Measurements from ENCODE around the gene GLG1. TPM values are rescaled to one million over a fixed set of nuclear protein-coding genes. Genes with fewer than 3 reads are reported as not detected.
"Not testable (repeated sequence)": the region's sequence is repeated elsewhere in the genome, so short reads cannot be mapped to it uniquely, and the experiment has no call there.

GLG1 gene
- total and polyA plus RNA-seq, 3 experiments from 2014 or later = 52.3 to 174 (median 56.7) TPM

GRCh38 chr16:74443624-74444346 lies 163.1 kb downstream of the GLG1 start:
- H3K4me3 ChIP-seq (ENCODE audit: low read length); H3K36me3 ChIP-seq (ENCODE audit: insufficient read depth, low read length); DNase-seq; H3K4me1 ChIP-seq (ENCODE audit: insufficient read depth, low read length); CTCF ChIA-PET; H3K27me3 ChIP-seq (ENCODE audit: insufficient read depth, low read length, poor library complexity, severe bottlenecking); H3K27me3 Mint-ChIP-seq; H3K27ac ChIP-seq (ENCODE audit: low read depth, low read length); H3K4me3 Mint-ChIP-seq; H3K9me3 Mint-ChIP-seq; POLR2A ChIA-PET; H3K9me3 ChIP-seq (ENCODE audit: low read length): not testable (repeated sequence)
- Mint-ChIP-seq H3K36me3 (peaks cover 0 to 28% (median 11%) of the 10 kb centered on the region in 3 donors), H3K4me1 (peaks cover 9 to 15% (median 14%) of the 10 kb centered on the region in 3 donors), H3K27ac (peak overlapping the region in 1 of 8 donors; percentile 7)

- Mint-ChIP-seq H3K27me3 (no peaks in the 10 kb centered on the region), H3K36me3 (peaks cover 0 to 10% (median 8%) of the 10 kb centered on the region in 3 donors), H3K27ac (no peak overlapping the region), H3K4me1 (peaks cover 13 to 21% (median 21%) of the 10 kb centered on the region in 3 donors), H3K9me3 (peaks cover 0 to 4% (median 0%) of the 10 kb centered on the region in 5 donors), H3K4me3 (no peak overlapping the region)
- Histone ChIP-seq H3K27ac (ENCODE audit: low read depth, low read length) (no peak overlapping the region), H3K36me3 (ENCODE audit: insufficient read depth, low read length) (no peaks in the 10 kb centered on the region), H3K4me1 (ENCODE audit: insufficient read depth, low read length) (peaks cover 14% of the 10 kb centered on the region), H3K27me3 (ENCODE audit: insufficient read depth, low read length, poor library complexity, severe bottlenecking) (no peaks in the 10 kb centered on the region), H3K9me3 (ENCODE audit: low read length) (no peaks in the 10 kb centered on the region), H3K4me3 (ENCODE audit: low read length) (no peak overlapping the region)
- ChIA-PET POLR2A (no interaction called here), CTCF (no interaction called here)
- no peak for DNase-seq
These were observed 167.2 kb downstream of the GLG1 start for GRCh38 chr16:74439685-74440084.

GRCh38 chr16:74438492-74438979 lies 168.4 kb downstream of the GLG1 start:
- H3K9me3 Mint-ChIP-seq = peaks cover 0 to 4% (median 0%) of the 10 kb centered on the region in 5 donors
- H3K4me3 Mint-ChIP-seq = peak overlapping the region in 6 of 7 donors; percentile 29 to 65 (median 45)
- no peaks in the 10 kb centered on the region for H3K36me3 ChIP-seq (ENCODE audit: insufficient read depth, low read length)
- H3K4me3 ChIP-seq (ENCODE audit: low read length) = no peak overlapping the region
- POLR2A ChIA-PET = no interaction called here
- DNase-seq = no peak
- H3K27me3 Mint-ChIP-seq = no peaks in the 10 kb centered on the region
- peak overlapping the region in 7 of 8 donors; percentile 47 to 93 (median 71) for H3K27ac Mint-ChIP-seq
- H3K27me3 ChIP-seq (ENCODE audit: insufficient read depth, low read length, poor library complexity, severe bottlenecking) = no peaks in the 10 kb centered on the region
- CTCF ChIA-PET = no interaction called here
- H3K9me3 ChIP-seq (ENCODE audit: low read length) = no peaks in the 10 kb centered on the region
- peaks cover 13 to 21% (median 21%) of the 10 kb centered on the region in 3 donors for H3K4me1 Mint-ChIP-seq
- H3K36me3 Mint-ChIP-seq = peaks cover 0 to 10% (median 8%) of the 10 kb centered on the region in 3 donors
- H3K27ac ChIP-seq (ENCODE audit: low read depth, low read length) = peak overlapping the region; percentile 31
- peaks cover 14% of the 10 kb centered on the region for H3K4me1 ChIP-seq (ENCODE audit: insufficient read depth, low read length)

- Histone ChIP-seq H3K9me3 (ENCODE audit: low read length) (no peaks in the 10 kb centered on the region), H3K27ac (ENCODE audit: low read depth, low read length) (no peak overlapping the region), H3K27me3 (ENCODE audit: insufficient read depth, low read length, poor library complexity, severe bottlenecking) (no peaks in the 10 kb centered on the region), H3K4me1 (ENCODE audit: insufficient read depth, low read length) (no peaks in the 10 kb centered on the region), H3K4me3 (ENCODE audit: low read length) (no peak overlapping the region), H3K36me3 (ENCODE audit: insufficient read depth, low read length) (no peaks in the 10 kb centered on the region)
- ChIA-PET CTCF (no interaction called here), POLR2A (no interaction called here)
- DNase-seq = no peak
- Mint-ChIP-seq H3K27ac (no peak overlapping the region), H3K36me3 (no peaks in the 10 kb centered on the region), H3K4me1 (no peaks in the 10 kb centered on the region), H3K27me3 (no peaks in the 10 kb centered on the region), H3K4me3 (no peak overlapping the region), H3K9me3 (peaks cover 0 to 4% (median 0%) of the 10 kb centered on the region in 5 donors)
These were observed 175.4 kb downstream of the GLG1 start for GRCh38 chr16:74431516-74431915.

- H3K9me3 Mint-ChIP-seq; CTCF ChIA-PET; H3K27me3 ChIP-seq (ENCODE audit: insufficient read depth, low read length, poor library complexity, severe bottlenecking); H3K4me1 ChIP-seq (ENCODE audit: insufficient read depth, low read length); H3K4me3 ChIP-seq (ENCODE audit: low read length); H3K4me3 Mint-ChIP-seq; H3K27ac ChIP-seq (ENCODE audit: low read depth, low read length); H3K27me3 Mint-ChIP-seq; H3K36me3 Mint-ChIP-seq; POLR2A ChIA-PET; H3K9me3 ChIP-seq (ENCODE audit: low read length); H3K4me1 Mint-ChIP-seq; H3K36me3 ChIP-seq (ENCODE audit: insufficient read depth, low read length): not testable (repeated sequence)
- peak overlapping the region in 1 of 8 donors; percentile 51 for H3K27ac Mint-ChIP-seq
- DNase-seq = peak; percentile 27 to 66 (median 38)
These were observed 176.7 kb downstream of the GLG1 start for GRCh38 chr16:74430036-74430712.

- H3K36me3 Mint-ChIP-seq; H3K9me3 Mint-ChIP-seq; H3K27me3 Mint-ChIP-seq; H3K27ac ChIP-seq (ENCODE audit: low read depth, low read length); H3K4me3 ChIP-seq (ENCODE audit: low read length); H3K27ac Mint-ChIP-seq; DNase-seq; H3K4me3 Mint-ChIP-seq; CTCF ChIA-PET; H3K36me3 ChIP-seq (ENCODE audit: insufficient read depth, low read length); H3K4me1 Mint-ChIP-seq; H3K4me1 ChIP-seq (ENCODE audit: insufficient read depth, low read length); H3K27me3 ChIP-seq (ENCODE audit: insufficient read depth, low read length, poor library complexity, severe bottlenecking); H3K9me3 ChIP-seq (ENCODE audit: low read length); POLR2A ChIA-PET: not testable (repeated sequence)
These were observed 178.4 kb downstream of the GLG1 start for GRCh38 chr16:74428493-74428892.

- H3K27ac ChIP-seq (ENCODE audit: low read depth, low read length); H3K9me3 Mint-ChIP-seq; H3K4me3 Mint-ChIP-seq; H3K27me3 Mint-ChIP-seq; H3K27me3 ChIP-seq (ENCODE audit: insufficient read depth, low read length, poor library complexity, severe bottlenecking); POLR2A ChIA-PET; H3K9me3 ChIP-seq (ENCODE audit: low read length); H3K4me1 ChIP-seq (ENCODE audit: insufficient read depth, low read length); H3K36me3 Mint-ChIP-seq; CTCF ChIA-PET; H3K4me3 ChIP-seq (ENCODE audit: low read length); DNase-seq; H3K27ac Mint-ChIP-seq; H3K36me3 ChIP-seq (ENCODE audit: insufficient read depth, low read length); H3K4me1 Mint-ChIP-seq: not testable (repeated sequence)
These were observed 181.2 kb downstream of the GLG1 start for GRCh38 chr16:74425751-74426150.

- H3K9me3 Mint-ChIP-seq; H3K27me3 Mint-ChIP-seq; H3K36me3 ChIP-seq (ENCODE audit: insufficient read depth, low read length); H3K36me3 Mint-ChIP-seq; H3K4me1 ChIP-seq (ENCODE audit: insufficient read depth, low read length); H3K4me3 Mint-ChIP-seq; H3K27ac Mint-ChIP-seq; CTCF ChIA-PET; POLR2A ChIA-PET; H3K9me3 ChIP-seq (ENCODE audit: low read length); H3K4me1 Mint-ChIP-seq; H3K4me3 ChIP-seq (ENCODE audit: low read length); DNase-seq; H3K27me3 ChIP-seq (ENCODE audit: insufficient read depth, low read length, poor library complexity, severe bottlenecking); H3K27ac ChIP-seq (ENCODE audit: low read depth, low read length): not testable (repeated sequence)
These were observed 183.2 kb downstream of the GLG1 start for GRCh38 chr16:74423721-74424120.
